Breast epithelium (tissue), 4 donors: Measurements from ENCODE around the gene CAV2. TPM values are rescaled to one million over a fixed set of nuclear protein-coding genes. Genes with fewer than 3 reads are reported as not detected.

Experiments used
- DNase-seq, 2 donors: peaks; one replicate each; pipeline ENCODE4 v3.0.0-alpha.2; 2019; ENCODE audit warnings: low spot score in 2 of 2
- H3K27ac ChIP-seq, 2 donors: fragments of 200-600 bp; sonication (generic) in 1 of 2; one replicate each; pipeline ENCODE4 v1.5.1; 2016 to 2019; ENCODE audit warnings: mild to moderate bottlenecking in 1 of 2
- H3K27me3 ChIP-seq, 2 donors: fragments of 200-600 bp; sonication (generic) in 1 of 2; one replicate each; pipeline versions ENCODE4 v1.5.1 to v1.6.0; 2017 to 2019; ENCODE audit warnings: control low read depth in 1 of 2, mild to moderate bottlenecking in 1 of 2
- H3K36me3 ChIP-seq: fragments of 200-600 bp; one replicate; pipeline ENCODE4 v1.5.1; 2019
- H3K4me1 ChIP-seq, 2 donors: fragments of 200-600 bp; sonication (generic); one replicate each; pipeline ENCODE4 v1.5.1; 2016 to 2019; ENCODE audit warnings: control low read depth in 1 of 2
- H3K4me3 ChIP-seq, 3 donors: fragments of 200-600 bp; sonication (generic); 1 replicate in 2 of 3; 2 replicates in 1 of 3; pipeline ENCODE4 v1.5.1; 2016 to 2019; ENCODE audit warnings: mild to moderate bottlenecking in 3 of 3, moderate library complexity in 2 of 3
- H3K9me3 ChIP-seq, 2 donors: fragments of 200-600 bp; sonication (generic) in 1 of 2; one replicate each; pipeline ENCODE4 v1.5.1; 2016 to 2019; ENCODE audit warnings: control low read depth in 1 of 2
- CTCF ChIP-seq, 3 donors: fragments of 450-650 bp; IDR thresholded peaks; one replicate each; pipeline ENCODE4 v1.5.1; 2016 to 2017; ENCODE audit warnings: antibody characterized with exemption in 3 of 3, mild to moderate bottlenecking in 3 of 3, moderate library complexity in 3 of 3
- POLR2A ChIP-seq: fragments of 450-650 bp; IDR thresholded peaks from one replicate; pipeline ENCODE4 v1.6.1; 2016; ENCODE audit warnings: antibody characterized with exemption, mild to moderate bottlenecking, moderate library complexity
- POLR2AphosphoS5 ChIP-seq, 3 donors: sonication (generic); formaldehyde crosslinking; IDR thresholded peaks; one replicate each; pipeline ENCODE4 v1.6.1; 2017; ENCODE audit warnings: antibody characterized with exemption in 3 of 3
- intact Hi-C: fragments of 100-400 bp; cut with DNase I; formaldehyde crosslinking; loops from one replicate; pipeline ENCODE4 v1.15.1; 2023; ENCODE audit warnings: low total_unique reads
- total RNA-seq, 3 donors: library from RNA; depleted of rRNA; stranded (reverse); fragments of >200 nt; gene quantifications; one replicate each; pipeline ENCODE4 v1.1.0, GENCODE V29; 2016

CAV2 gene
- total RNA-seq, 3 donors from 2014 or later = 63.3 to 311 (median 97.6) TPM

- H3K4me3 ChIP-seq = no peak overlapping the region
- TF ChIP-seq CTCF (IDR thresholded peaks at IDR 0.05) = no peak
- TF ChIP-seq POLR2AphosphoS5 (IDR thresholded peaks at IDR 0.05) = no peak
- TF ChIP-seq POLR2A = no peak
- intact Hi-C loops = no loop called here
- no peaks in the 10 kb centered on the region for H3K4me1 ChIP-seq
- no peak for DNase-seq
- H3K9me3 ChIP-seq = no peaks in the 10 kb centered on the region
- H3K36me3 ChIP-seq = no peaks in the 10 kb centered on the region
- H3K27me3 ChIP-seq = no peaks in the 10 kb centered on the region
- H3K27ac ChIP-seq = peak overlapping the region in 1 of 2 donors; percentile 29
Observed at GRCh38 chr7:116548506-116548905, 49.0 kb downstream of the CAV2 start.

- H3K9me3 ChIP-seq = no peaks in the 10 kb centered on the region
- no peak overlapping the region for H3K4me3 ChIP-seq
- TF ChIP-seq POLR2A (no peak), POLR2AphosphoS5 (IDR thresholded peaks at IDR 0.05) (no peak), CTCF (IDR thresholded peaks at IDR 0.05) (no peak)
- H3K27ac ChIP-seq = no peak overlapping the region
- H3K4me1 ChIP-seq = no peaks in the 10 kb centered on the region
- DNase-seq = no peak
- H3K27me3 ChIP-seq = no peaks in the 10 kb centered on the region
- H3K36me3 ChIP-seq = no peaks in the 10 kb centered on the region
- intact Hi-C loops = no loop called here
Observed at GRCh38 chr7:116549370-116549769, 49.8 kb downstream of the CAV2 start.

- H3K27ac ChIP-seq = no peak overlapping the region
- no peaks in the 10 kb centered on the region for H3K9me3 ChIP-seq
- DNase-seq = no peak
- no peaks in the 10 kb centered on the region for H3K4me1 ChIP-seq
- H3K36me3 ChIP-seq = no peaks in the 10 kb centered on the region
- no peak overlapping the region for H3K4me3 ChIP-seq
- intact Hi-C loops = no loop called here
- TF ChIP-seq POLR2A (no peak), POLR2AphosphoS5 (IDR thresholded peaks at IDR 0.05) (no peak), CTCF (IDR thresholded peaks at IDR 0.05) (no peak)
- H3K27me3 ChIP-seq = no peaks in the 10 kb centered on the region
Observed at GRCh38 chr7:116551692-116552091, 52.2 kb downstream of the CAV2 start.

GRCh38 chr7:116552602-116553001 is 53.1 kb downstream of the CAV2 start:
- TF ChIP-seq POLR2AphosphoS5 (IDR thresholded peaks at IDR 0.05) = no peak
- TF ChIP-seq POLR2A = no peak
- no peak for TF ChIP-seq CTCF (IDR thresholded peaks at IDR 0.05)
- no peaks in the 10 kb centered on the region for H3K27me3 ChIP-seq
- no peaks in the 10 kb centered on the region for H3K9me3 ChIP-seq
- no peak overlapping the region for H3K27ac ChIP-seq
- no peak overlapping the region for H3K4me3 ChIP-seq
- intact Hi-C loops = no loop called here
- DNase-seq = no peak
- no peaks in the 10 kb centered on the region for H3K4me1 ChIP-seq
- no peaks in the 10 kb centered on the region for H3K36me3 ChIP-seq

GRCh38 chr7:116553168-116553964 is 53.8 kb downstream of the CAV2 start:
- DNase-seq = no peak
- H3K36me3 ChIP-seq = no peaks in the 10 kb centered on the region
- H3K27ac ChIP-seq = peak overlapping the region in 1 of 2 donors; percentile 33
- H3K4me3 ChIP-seq = no peak overlapping the region
- H3K4me1 ChIP-seq = no peaks in the 10 kb centered on the region
- H3K9me3 ChIP-seq = no peaks in the 10 kb centered on the region
- intact Hi-C loops = no loop called here
- TF ChIP-seq POLR2A (no peak), POLR2AphosphoS5 (IDR thresholded peaks at IDR 0.05) (no peak), CTCF (IDR thresholded peaks at IDR 0.05) (no peak)
- no peaks in the 10 kb centered on the region for H3K27me3 ChIP-seq
